GM19035 (cell line): ENCODE results near the gene SERPINB5.

Source experiments
- ATAC-seq: cut with Tn5 transposase; IDR thresholded peaks from one replicate; pipeline ENCODE4 v1.9.1; 2021; ENCODE audit not compliant: unreplicated experiment

Gene SERPINB5

DNA sequence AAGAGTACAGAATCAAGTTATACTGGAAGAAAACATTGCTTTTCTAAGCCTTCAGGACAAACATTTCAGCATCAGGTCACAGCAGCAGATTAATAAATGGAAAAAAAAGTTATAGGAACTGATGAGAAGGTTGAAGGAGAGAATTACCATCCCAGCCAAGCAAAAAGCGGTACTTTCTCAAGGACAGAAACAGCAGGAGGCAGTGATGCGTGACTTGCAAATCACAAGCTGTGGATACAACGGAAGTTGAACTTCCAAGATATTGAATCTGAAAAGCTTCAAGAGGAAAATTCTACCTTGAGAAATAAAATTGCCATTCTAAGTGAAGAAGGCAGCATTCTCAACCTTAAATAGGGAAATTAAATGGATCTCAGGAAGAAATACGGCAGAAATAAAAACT lies 46.9 kb downstream of the SERPINB5 start:
- ATAC-seq, result no peak

DNA sequence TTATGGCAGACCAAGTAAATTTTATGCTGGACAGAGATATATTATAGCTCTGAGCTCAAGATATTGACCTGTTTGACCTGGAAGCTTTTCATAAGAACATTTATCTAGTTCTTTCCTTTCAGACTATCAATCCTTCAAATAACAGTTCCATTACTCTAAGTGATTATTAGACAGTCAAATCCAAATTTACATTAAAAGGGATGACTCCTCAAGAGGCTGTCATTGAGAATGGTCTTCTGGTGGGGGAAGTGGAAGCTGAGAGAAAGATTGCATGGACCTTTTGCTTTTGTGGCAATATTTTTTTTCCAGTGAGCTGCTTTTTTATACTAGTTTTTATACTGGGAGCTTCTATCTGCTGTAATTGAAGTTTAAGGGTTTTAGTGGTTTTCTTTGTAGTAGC lies 50.5 kb downstream of the SERPINB5 start:
- ATAC-seq, result no peak

DNA sequence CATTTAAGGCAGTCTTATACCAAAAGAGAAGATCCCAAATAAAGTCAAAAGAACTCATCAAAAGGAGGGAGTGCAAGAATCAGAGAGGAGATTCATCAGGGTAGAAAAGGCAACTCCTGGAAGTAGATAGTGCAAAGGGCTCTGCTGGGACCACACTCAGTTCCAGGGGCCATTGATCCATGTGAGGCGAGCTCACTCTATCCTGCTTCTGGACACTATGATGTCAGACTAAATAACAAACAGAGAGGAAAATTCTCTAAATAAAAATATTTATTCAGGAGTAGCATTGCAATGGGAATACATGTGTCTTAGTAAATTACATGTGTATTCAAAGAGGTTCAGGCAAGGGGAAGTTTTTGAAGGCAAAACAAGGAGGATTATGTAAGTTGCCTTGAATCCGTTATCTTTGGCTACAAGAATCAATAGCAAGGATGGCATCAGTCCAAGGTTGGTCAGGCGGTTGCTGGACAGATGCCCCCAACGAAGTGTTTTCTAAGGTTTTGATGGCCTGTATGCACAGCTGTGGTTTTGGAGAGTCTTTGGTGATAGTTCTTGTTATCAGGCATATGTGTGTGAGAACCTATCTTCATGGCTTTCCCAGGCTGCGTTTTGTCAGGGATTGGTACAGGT lies 52.2 kb downstream of the SERPINB5 start:
- no peak for ATAC-seq

DNA sequence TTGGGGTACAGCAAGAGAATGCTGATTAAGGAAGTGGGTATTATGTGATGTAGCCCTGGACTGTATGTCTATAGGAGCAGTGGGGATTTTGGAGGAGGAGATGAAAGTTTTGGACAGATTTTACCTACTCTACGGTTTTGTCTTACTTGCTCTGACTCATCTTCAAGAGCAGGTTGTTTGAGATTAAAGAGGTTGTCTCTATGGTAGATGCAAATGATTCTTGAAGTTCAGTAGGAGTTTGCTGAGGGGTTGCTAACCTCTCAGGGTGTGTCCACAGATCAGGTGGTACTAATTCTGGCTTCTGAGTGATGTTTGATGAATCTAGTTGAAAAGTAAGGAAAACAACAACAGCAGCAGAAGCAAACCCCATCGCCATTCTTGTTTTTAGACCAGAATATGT lies 55.7 kb downstream of the SERPINB5 start:
- no peak for ATAC-seq

DNA sequence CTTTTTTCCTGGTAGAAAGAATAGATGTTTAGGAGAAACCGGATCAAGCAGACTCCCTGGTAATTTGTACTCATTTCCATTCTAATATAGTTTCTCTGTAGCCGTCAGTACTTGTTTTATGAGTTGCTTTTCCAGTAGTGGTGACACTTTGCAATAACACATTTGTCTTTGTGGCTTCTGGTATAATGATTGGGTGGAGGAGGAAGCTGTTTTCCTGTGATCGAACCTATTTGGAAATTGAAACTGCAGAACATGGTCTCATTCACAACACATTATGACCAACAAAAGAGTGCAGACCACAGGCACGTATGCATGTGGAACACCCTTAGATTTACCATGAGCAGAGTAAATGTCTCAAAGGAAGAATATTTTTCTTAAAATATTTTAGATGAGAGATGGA lies 57.9 kb downstream of the SERPINB5 start:
- ATAC-seq, result no peak

DNA sequence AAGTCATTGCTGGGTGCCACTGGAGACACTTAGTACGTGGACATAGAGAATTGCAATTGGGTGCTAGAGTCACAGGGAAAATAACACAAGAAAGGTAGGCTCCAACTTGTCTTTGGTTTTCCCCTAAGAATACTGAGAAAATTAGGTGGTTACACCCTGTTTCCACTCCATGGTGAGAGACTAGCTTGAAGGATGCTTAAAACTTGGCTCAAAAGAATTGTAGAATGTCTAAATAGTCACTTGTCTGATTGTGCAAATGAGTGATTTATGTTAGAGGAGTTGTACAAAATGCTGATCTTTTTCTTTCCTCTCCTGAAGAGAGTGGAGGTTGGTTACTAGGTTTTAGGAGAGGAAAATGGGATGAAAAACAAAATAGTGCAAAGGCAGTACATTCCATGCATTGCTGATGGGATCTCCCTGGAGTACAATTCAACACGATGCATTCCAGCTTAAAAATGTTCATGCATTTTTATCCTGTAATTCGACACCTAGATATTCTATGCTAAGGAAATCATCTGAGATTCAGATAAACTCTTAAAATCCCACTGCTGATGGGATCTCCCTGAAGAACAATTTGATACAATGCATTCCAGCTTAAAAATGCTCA lies 63.2 kb downstream of the SERPINB5 start:
- no peak for ATAC-seq

DNA sequence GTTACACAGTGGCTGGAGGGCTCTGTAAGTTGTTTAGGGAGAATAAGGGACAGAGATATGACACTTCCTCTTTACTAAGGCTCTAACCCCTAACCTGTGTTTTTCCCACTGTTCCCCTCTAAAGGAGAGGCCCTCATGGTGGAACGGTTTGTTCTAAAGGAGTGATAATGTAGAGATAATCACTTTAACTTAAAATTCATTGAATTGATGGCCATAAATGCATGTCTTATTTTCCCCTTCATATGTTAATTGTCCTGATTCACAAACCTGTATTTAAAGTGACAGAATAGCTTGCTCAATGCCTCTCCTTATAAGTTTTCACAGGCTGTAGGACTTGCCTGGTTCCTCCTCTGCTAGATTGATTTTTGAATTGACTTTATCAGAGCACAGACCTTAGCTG lies 65.3 kb downstream of the SERPINB5 start, which contains the start of gene SERPINB12:
Gene SERPINB12 (plus strand): TSS at position 301 of the 400 bp plus-strand sequence. CDS start 13,791 bp downstream, outside the sequence.
- ATAC-seq, result no peak

DNA sequence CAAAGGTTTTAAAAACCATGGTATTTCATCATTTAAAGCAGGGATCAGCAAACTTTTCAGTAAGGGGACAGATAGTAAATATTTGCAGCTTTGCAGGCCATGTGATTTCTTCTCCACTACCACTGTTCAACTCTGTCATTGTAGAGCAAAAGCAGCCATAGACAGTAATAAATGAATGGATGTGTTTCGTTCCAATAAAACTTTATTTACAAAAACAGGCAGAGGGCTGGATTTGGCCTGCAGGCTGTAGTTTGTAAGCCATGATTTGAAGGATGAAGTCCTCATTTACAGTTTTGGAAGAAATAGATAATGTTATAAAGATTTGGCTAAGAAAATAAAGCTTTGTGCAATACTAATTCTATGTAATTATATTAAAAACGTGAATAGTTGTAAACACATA lies 67.3 kb downstream of the SERPINB5 start:
- ATAC-seq, result no peak

DNA sequence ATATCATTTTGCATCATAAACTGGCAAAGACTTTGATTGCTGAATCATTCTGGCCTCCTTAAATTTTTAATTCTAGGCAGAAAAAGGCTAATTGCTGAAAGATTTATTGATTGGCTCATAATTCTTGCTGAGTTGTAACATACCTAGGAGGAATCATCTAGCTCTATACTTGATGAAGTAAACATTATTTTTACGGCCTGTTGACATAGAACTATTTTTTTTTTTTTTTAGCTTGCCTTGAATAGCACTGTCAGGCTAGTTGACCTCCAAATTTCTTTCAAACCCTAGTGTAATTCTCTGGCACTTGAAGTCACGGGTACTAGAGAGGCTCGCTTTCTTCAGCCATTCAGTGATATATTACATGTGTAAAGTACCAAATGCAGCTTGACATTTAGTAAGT lies 68.2 kb downstream of the SERPINB5 start:
- no peak for ATAC-seq

DNA sequence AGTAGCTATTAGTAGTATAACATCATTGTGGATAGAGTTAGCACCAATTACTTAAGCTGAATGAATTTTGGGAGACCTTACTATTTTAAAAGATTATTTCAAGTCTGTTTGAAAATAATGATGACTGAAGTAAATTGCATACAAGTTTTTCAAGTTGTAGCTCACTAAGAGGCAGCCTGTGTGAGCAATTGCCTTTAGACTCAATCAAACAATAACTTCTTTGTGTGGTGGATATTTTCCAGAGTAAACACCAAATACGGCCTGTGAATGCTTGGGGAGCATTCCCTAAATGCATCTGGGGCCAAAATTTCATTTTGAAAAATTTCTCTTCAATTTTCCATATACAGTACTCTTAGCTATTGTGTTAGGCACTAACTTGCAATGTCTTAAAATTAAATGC lies 73.3 kb downstream of the SERPINB5 start:
- no peak for ATAC-seq

DNA sequence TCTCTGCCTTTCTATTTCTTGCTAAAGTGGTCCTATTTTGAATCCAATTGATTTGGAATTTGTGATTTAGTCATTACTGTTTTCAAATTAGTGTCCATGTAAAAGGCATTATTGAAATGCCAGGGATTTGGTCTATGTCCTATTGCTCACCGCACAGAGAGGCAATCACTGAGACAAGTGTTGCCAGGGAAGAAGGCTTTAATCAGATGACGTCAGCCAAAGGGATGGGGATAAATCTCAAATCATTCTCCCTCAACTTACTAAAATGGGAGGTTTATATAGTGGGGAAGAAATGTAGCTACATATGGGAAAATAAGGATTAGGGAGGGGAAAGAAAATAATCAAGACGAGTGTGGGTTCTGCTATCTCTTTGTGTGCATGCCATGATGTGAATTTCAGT lies 75.0 kb downstream of the SERPINB5 start:
- ATAC-seq, result no peak

DNA sequence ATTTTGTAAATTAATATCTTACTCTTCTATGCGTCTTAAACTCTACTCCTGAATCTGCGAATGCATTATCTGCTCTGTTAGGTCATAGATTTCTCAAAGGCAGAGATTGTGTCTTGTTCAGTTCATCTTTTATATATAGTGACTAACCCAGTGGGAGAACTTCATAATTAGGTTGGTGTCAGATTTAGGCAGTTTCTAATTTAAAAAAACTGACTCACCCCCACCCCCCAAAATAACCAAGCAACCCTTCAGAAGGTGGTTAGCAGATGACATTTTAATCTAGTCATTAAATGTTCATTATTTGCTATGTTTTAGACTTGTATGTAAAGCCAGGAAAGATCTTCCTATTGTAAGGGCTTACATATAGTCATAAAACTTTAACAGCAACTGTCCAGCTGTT lies 75.8 kb downstream of the SERPINB5 start:
- no peak for ATAC-seq

DNA sequence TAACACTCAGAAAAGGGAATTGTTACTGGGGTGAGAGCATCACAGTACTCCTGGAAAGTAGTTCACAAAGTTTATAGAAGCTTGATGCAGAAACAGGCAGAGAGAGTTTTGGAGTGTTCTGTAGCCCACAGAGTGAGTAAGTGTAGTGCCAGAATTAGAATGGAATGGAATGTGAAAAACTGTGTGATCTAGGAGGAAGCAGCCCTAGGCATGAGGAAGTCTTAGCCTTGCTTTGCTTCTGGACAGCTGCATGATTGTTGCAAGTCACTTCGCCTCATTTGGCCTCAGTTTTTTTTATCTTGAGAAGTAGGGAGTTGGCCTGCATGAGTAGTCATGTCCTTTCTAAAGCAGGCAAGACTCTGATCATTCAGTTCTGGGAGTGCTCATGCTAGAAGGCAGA lies 76.3 kb downstream of the SERPINB5 start:
- ATAC-seq, result no peak
